ENCODE data around the gene HOMEZ. TPM values are rescaled to one million over a fixed set of nuclear protein-coding genes. Genes with fewer than 3 reads are reported as not detected.
"Not testable (repeated sequence)": the region's sequence is repeated elsewhere in the genome, so short reads cannot be mapped to it uniquely, and the experiment has no call there.

The HOMEZ gene
- total and polyA plus RNA-seq, 2 of the 8 experiments (the other 6 are each of a cell fraction or from before 2014, with no cell fraction given) = 9.1 to 15.9 TPM

- no peak for TF ChIP-seq SIX5 (IDR thresholded peaks at IDR 0.05; ENCODE audit: low read depth, low read length)
These were observed 43.9 kb downstream of the HOMEZ start (continued) for GRCh38 chr14:23242076-23242475.

- H2BK20ac ChIP-seq (ENCODE audit: low read length); FAIRE-seq; H4K5ac ChIP-seq (ENCODE audit: insufficient read length, low read depth, low read length); H4K20me1 ChIP-seq (replicated peaks in 1 of 2; ENCODE audit: control insufficient read depth in 1 of 2, insufficient read depth in 2 of 2, low read length in 2 of 2); H2AFZ ChIP-seq (ENCODE audit: low read length); DNase-seq (ENCODE audit: low read depth in 1 of 2, low spot score in 2 of 2); H3K79me2 ChIP-seq (ENCODE audit: control insufficient read depth in 1 of 2, insufficient read depth in 2 of 2, low read length in 2 of 2); H4K8ac ChIP-seq (ENCODE audit: extremely low read depth, insufficient read depth, low read length); H3K4me1 ChIP-seq (replicated peaks in 1 of 4; ENCODE audit: control insufficient read depth in 3 of 4, insufficient read depth in 4 of 4, low read length in 3 of 4); H3K79me1 ChIP-seq (ENCODE audit: low read depth, low read length); H3K9me3 ChIP-seq (ENCODE audit: insufficient read depth in 2 of 2, low read depth in 1 of 2, low read length in 1 of 2); H3K27me3 ChIP-seq (replicated peaks in 1 of 4; ENCODE audit: control insufficient read depth in 3 of 4, extremely low read depth in 1 of 4, insufficient read depth in 3 of 4, low read length in 3 of 4); H3K4ac ChIP-seq (replicated peaks; ENCODE audit: insufficient read length, low read depth, low read length); H3K18ac ChIP-seq (ENCODE audit: extremely low read depth, low read length); H2BK120ac ChIP-seq (replicated peaks; ENCODE audit: low read depth, low read length); H2BK15ac ChIP-seq (ENCODE audit: low read length); H3K36me3 ChIP-seq (ENCODE audit: control insufficient read depth in 2 of 4, insufficient read depth in 4 of 4, low read length in 3 of 4); H3K4me3 ChIP-seq (ENCODE audit: extremely low read depth in 1 of 4, insufficient read depth in 2 of 4, low read depth in 3 of 4, low read length in 4 of 4); H3K56ac ChIP-seq (replicated peaks; ENCODE audit: insufficient read length, low read depth, low read length); H2BK5ac ChIP-seq (ENCODE audit: low read depth, low read length); H3K23ac ChIP-seq (ENCODE audit: insufficient read length); H3K14ac ChIP-seq (ENCODE audit: insufficient read length); H2BK12ac ChIP-seq (ENCODE audit: low read depth, low read length); H2AK5ac ChIP-seq (ENCODE audit: low read depth, low read length); H4K91ac ChIP-seq (replicated peaks; ENCODE audit: insufficient read length, low read length); H3K23me2 ChIP-seq (ENCODE audit: low read depth, low read length); H3K9ac ChIP-seq (replicated peaks in 1 of 4; ENCODE audit: extremely low read depth in 1 of 4, low read depth in 3 of 4, low read length in 3 of 4); H3K27ac ChIP-seq (ENCODE audit: low read depth, low read length); H3K4me2 ChIP-seq (ENCODE audit: insufficient read depth in 1 of 2, low read depth in 2 of 2, low read length in 2 of 2): not testable (repeated sequence)
- POLR2A ChIA-PET (ENCODE audit: partially characterized antibody) = interaction anchor here (0.6 to 1.9 kb wide), 3 partner anchors 34 to 150 kb away, joined by 3 to 7 read pairs (median 3); no protein-coding TSS in a partner anchor
- CTCF ChIA-PET (ENCODE audit: partially characterized antibody) = interaction anchor here (0.6 to 0.9 kb wide), 2 partner anchors 81 to 121 kb away, joined by 3 read pairs; no protein-coding TSS in a partner anchor
- 90% methylated on average over 7 of the region's 7 CpGs; no CpG with 5 or more reads in 1 of the 2 experiments for WGBS, 2 experiments (ENCODE audit: extremely low coverage in 1 of 2, insufficient coverage in 1 of 2, insufficient read length in 1 of 2, insufficient replicate concordance in 2 of 2, low coverage in 1 of 2, low lambda C conversion rate in 2 of 2, missing lambda C conversion rate in 1 of 2)
These were observed 44.7 kb downstream of the HOMEZ start for GRCh38 chr14:23241061-23241715.

All from H1 (cell line).